SK-N-SH (cell line): Measurements from ENCODE around the gene CD300H. TPM values are rescaled to one million over a fixed set of nuclear protein-coding genes. Genes with fewer than 3 reads are reported as not detected.

Experiments
- CTCF ChIA-PET: fragments of 300-600, 350-600 bp; formaldehyde crosslinking; extraction: SDS; loops from one replicate; lab custom pipeline; 2021; lab: Yijun Ruan, JAX
- POLR2A ChIA-PET: fragments of 350-600 bp; sonication (Branson Sonifier 250); formaldehyde crosslinking; extraction: SDS; loops from one replicate; lab custom pipeline; 2020; ENCODE audit warnings: antibody characterized with exemption, inconsistent platforms; lab: Yijun Ruan, JAX
- DNase-seq: peaks from one replicate; pipeline ENCODE4 v3.0.0; 2012
- H2AFZ ChIP-seq: fragments of 200-600 bp; sonication (generic); 2 replicates; pipeline ENCODE4 v1.8.1; 2016; ENCODE audit warnings: antibody characterized with exemption, mild to moderate bottlenecking, low read depth
- H3F3A ChIP-seq: fragments of 200-600 bp; sonication (generic); replicated peaks from 2 replicates; pipeline ENCODE3; 2016; ENCODE audit warnings: antibody characterized with exemption, mild to moderate bottlenecking; ENCODE audit not compliant: insufficient read depth
- H3K27ac ChIP-seq, 2 experiments: fragments of 200-500 bp in 1 of 2; fragments of 200-600 bp in 1 of 2; sonication (Bioruptor generic) in 1 of 2; sonication (generic), shearing (Covaris generic) in 1 of 2; 2 replicates each; pipeline versions ENCODE4 v1.5.1 to v1.6.1; 2014 to 2016; ENCODE audit warnings: low read depth in 2 of 2, inconsistent platforms in 1 of 2, low read length in 1 of 2, mild to moderate bottlenecking in 1 of 2, mixed read lengths in 1 of 2
- H3K27me3 ChIP-seq: fragments of 200-600 bp; sonication (generic), shearing (Covaris generic); 2 replicates; pipeline ENCODE4 v1.6.1; 2016; ENCODE audit warnings: mixed run types; ENCODE audit not compliant: insufficient read depth
- H3K36me3 ChIP-seq, 2 experiments: fragments of 200-500 bp in 1 of 2; fragments of 200-600 bp in 1 of 2; sonication (Bioruptor generic) in 1 of 2; sonication (generic) in 1 of 2; replicated peaks in 1 of 2; 2 replicates each; pipeline versions ENCODE3 to v1.5.1; 2014 to 2016; ENCODE audit warnings: low read length in 1 of 2, mild to moderate bottlenecking in 1 of 2; ENCODE audit not compliant: insufficient read depth in 2 of 2, control insufficient read depth in 1 of 2
- H3K4me1 ChIP-seq, 2 experiments: fragments of 200-500 bp in 1 of 2; fragments of 200-600 bp in 1 of 2; sonication (Bioruptor generic) in 1 of 2; sonication (generic), shearing (Covaris generic) in 1 of 2; 2 replicates each; pipeline versions ENCODE4 v1.5.1 to v1.6.1; 2014 to 2016; ENCODE audit warnings: low read depth in 1 of 2, low read length in 1 of 2, mixed run types in 1 of 2; ENCODE audit not compliant: insufficient read depth in 2 of 2, control insufficient read depth in 1 of 2
- H3K4me2 ChIP-seq: fragments of 200-600 bp; sonication (generic), shearing (Covaris generic); 2 replicates; pipeline ENCODE4 v1.6.1; 2017; ENCODE audit warnings: mixed run types
- H3K4me3 ChIP-seq, 2 experiments: fragments of 200-500 bp in 1 of 2; fragments of 200-600 bp in 1 of 2; sonication (Bioruptor generic) in 1 of 2; sonication (generic), shearing (Covaris generic) in 1 of 2; 2 replicates each; pipeline versions ENCODE4 v1.5.1 to v1.8.1; 2014 to 2016; ENCODE audit warnings: low read depth in 2 of 2, inconsistent platforms in 1 of 2, low read length in 1 of 2, mild to moderate bottlenecking in 1 of 2, mixed read lengths in 1 of 2, moderate library complexity in 1 of 2
- H3K79me2 ChIP-seq: fragments of 200-600 bp; sonication (generic); 2 replicates; pipeline ENCODE4 v1.8.1; 2017; ENCODE audit warnings: mild to moderate bottlenecking; ENCODE audit not compliant: insufficient read depth
- H3K9ac ChIP-seq: fragments of 200-600 bp; sonication (generic); 2 replicates; pipeline ENCODE4 v1.6.1; 2017; ENCODE audit warnings: mixed run types
- H3K9me2 ChIP-seq: fragments of 200-600 bp; sonication (generic); 2 replicates; pipeline ENCODE4 v1.6.1; 2017; ENCODE audit warnings: mixed run types
- H3K9me3 ChIP-seq: fragments of 200-600 bp; sonication (generic); 2 replicates; pipeline ENCODE4 v1.6.1; 2017; ENCODE audit warnings: mixed run types, mild to moderate bottlenecking, moderate library complexity
- H4K20me1 ChIP-seq: fragments of 200-600 bp; sonication (generic); 2 replicates; pipeline ENCODE4 v1.6.1; 2017; ENCODE audit warnings: mild to moderate bottlenecking, mixed run types; ENCODE audit not compliant: insufficient read depth
- CHD2 ChIP-seq: fragments of 150-350 bp; IDR thresholded peaks from 2 replicates; pipeline ENCODE4 v1.6.1; 2018; ENCODE audit warnings: low read length; ENCODE audit not compliant: partially characterized antibody
- EP300 ChIP-seq, 2 experiments: IDR thresholded peaks; 2 replicates each; pipeline versions ENCODE4 v1.4.0 to v1.6.1; 2012; ENCODE audit warnings: borderline replicate concordance in 1 of 2, low read depth in 1 of 2, low read length in 1 of 2
- FOSL2 ChIP-seq: IDR thresholded peaks from 2 replicates; pipeline ENCODE4 v1.4.0; 2012; ENCODE audit warnings: low read depth, mild to moderate bottlenecking, moderate library complexity, borderline replicate concordance
- FOXJ3 ChIP-seq: sonication (generic); formaldehyde crosslinking; IDR thresholded peaks from 2 replicates; pipeline ENCODE4 v1.5.1; 2020; ENCODE audit warnings: mild to moderate bottlenecking, missing genetic modification reagents
- MEF2A ChIP-seq: IDR thresholded peaks from 2 replicates; pipeline ENCODE4 v1.4.0; 2012; ENCODE audit warnings: low read depth, borderline replicate concordance
- REST ChIP-seq: IDR thresholded peaks from 2 replicates; pipeline ENCODE4 v1.6.1; 2012; ENCODE audit warnings: mild to moderate bottlenecking, low read depth, low read length, moderate library complexity
- RXRA ChIP-seq: IDR thresholded peaks from 2 replicates; pipeline ENCODE4 v1.4.0; 2012; ENCODE audit warnings: low read depth, mild to moderate bottlenecking, borderline replicate concordance
- SIN3A ChIP-seq: IDR thresholded peaks from 2 replicates; pipeline ENCODE4 v1.6.1; 2012; ENCODE audit warnings: low read depth, mild to moderate bottlenecking, low read length, moderate library complexity, borderline replicate concordance
- USF1 ChIP-seq: IDR thresholded peaks from 2 replicates; pipeline ENCODE4 v1.4.0; 2012; ENCODE audit warnings: low read depth, borderline replicate concordance
- WGBS: methylation state at CpG from one replicate; pipeline ENCODE4 v1.1.6; 2017; ENCODE audit warnings: low lambda C conversion rate; 5-methylcytosine and 5-hydroxymethylcytosine counted together
- polyA plus RNA-seq, 3 experiments: library from polyadenylated mRNA; depleted of rRNA; stranded (reverse); fragments of >200 nt; gene quantifications; 2 replicates each; pipeline ENCODE4 v1.2.3, GENCODE V29; 2012
- TF ChIP-seq, protein P1 (sequence below): fragments of 200-600 bp; sonication (generic); IDR thresholded peaks from 2 replicates; pipeline ENCODE4 v1.6.1; 2017; ENCODE audit warnings: antibody characterized with exemption, mild to moderate bottlenecking, moderate library complexity

CD300H gene
- polyA plus RNA-seq, 1 of the 3 experiments (the other 2 are of a cell fraction): not detected

DNA sequence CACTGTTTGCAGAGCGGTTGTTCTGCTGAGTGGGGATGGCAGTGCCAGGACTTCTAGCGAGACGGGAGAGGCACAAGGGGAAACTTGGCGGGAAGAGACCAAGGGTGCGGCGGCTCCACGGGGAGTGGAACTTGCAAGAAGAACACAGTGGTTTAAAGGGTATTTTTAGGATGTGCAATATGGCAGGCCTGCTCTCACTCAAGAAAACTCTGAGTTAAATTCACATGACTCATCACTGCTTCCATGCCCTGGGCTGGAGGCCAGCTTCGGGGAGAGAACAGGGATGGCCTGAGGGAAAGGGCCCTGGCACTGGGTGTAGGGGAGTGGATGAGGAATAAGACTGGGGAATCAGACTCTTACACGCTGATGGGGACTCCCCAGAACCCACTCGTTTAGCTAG is 38.1 kb upstream of the CD300H start (continued):
- no peak for TF ChIP-seq CHD2
- no peak for TF ChIP-seq FOSL2

DNA sequence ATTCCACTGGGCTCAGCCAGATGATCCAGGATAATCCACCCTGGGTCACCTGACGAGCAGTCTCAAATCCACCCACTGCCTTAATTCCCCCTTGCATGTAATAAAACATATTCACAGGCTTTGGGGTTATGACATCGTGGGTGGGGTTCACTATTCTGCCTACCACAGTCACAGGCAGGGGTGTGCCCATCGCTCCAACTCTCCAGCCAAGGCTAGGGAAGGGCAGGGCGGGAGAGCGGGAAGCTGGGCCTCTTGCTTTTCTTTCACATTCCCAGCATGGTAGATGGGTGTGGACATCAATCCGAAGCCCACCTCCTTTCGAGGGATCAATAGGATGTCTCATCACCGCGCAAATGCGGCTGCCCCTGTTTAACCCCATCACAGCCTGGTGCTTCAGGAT is 37.5 kb upstream of the CD300H start:
- Histone ChIP-seq H3K36me3 (no peaks in the 10 kb centered on the region), H3K27me3 (no peaks in the 10 kb centered on the region), H3K27ac (no peak overlapping the region), H3K4me2 (no peak overlapping the region), H2AFZ (no peak overlapping the region), H4K20me1 (no peaks in the 10 kb centered on the region), H3F3A (no peaks in the 10 kb centered on the region), H3K9me2 (no peaks in the 10 kb centered on the region), H3K4me1 (peaks cover 0 to 2% of the 10 kb centered on the region in 2 experiments; a peak in 1 of 4 replicates), H3K9me3 (no peaks in the 10 kb centered on the region)
- WGBS: 50% methylated on average over 9 of the region's 10 CpGs
- POLR2A ChIA-PET: interaction anchor here (0.6 kb wide), 1 partner anchor 66 kb away, joined by 3 read pairs; no protein-coding TSS in a partner anchor
- no peak for TF ChIP-seq EP300 (IDR thresholded peaks at IDR 0.05; ENCODE audit: borderline replicate concordance in 1 of 2, low read depth in 1 of 2, low read length in 1 of 2)
- TF ChIP-seq, protein P1, sequence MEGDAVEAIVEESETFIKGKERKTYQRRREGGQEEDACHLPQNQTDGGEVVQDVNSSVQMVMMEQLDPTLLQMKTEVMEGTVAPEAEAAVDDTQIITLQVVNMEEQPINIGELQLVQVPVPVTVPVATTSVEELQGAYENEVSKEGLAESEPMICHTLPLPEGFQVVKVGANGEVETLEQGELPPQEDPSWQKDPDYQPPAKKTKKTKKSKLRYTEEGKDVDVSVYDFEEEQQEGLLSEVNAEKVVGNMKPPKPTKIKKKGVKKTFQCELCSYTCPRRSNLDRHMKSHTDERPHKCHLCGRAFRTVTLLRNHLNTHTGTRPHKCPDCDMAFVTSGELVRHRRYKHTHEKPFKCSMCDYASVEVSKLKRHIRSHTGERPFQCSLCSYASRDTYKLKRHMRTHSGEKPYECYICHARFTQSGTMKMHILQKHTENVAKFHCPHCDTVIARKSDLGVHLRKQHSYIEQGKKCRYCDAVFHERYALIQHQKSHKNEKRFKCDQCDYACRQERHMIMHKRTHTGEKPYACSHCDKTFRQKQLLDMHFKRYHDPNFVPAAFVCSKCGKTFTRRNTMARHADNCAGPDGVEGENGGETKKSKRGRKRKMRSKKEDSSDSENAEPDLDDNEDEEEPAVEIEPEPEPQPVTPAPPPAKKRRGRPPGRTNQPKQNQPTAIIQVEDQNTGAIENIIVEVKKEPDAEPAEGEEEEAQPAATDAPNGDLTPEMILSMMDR: no peak
- TF ChIP-seq, all 33 proteins: peak for 0
- no peak overlapping the region for H3K4me3 ChIP-seq
- no peak for DNase-seq
- CTCF ChIA-PET: interaction anchor here (0.8 to 4.3 kb wide), 4 partner anchors 38 to 304 kb away, joined by 3 to 28 read pairs (median 14); partner anchors contain the start of genes CD300H and GPR142
- no peak overlapping the region for H3K9ac ChIP-seq
- no peaks in the 10 kb centered on the region for H3K79me2 ChIP-seq

DNA sequence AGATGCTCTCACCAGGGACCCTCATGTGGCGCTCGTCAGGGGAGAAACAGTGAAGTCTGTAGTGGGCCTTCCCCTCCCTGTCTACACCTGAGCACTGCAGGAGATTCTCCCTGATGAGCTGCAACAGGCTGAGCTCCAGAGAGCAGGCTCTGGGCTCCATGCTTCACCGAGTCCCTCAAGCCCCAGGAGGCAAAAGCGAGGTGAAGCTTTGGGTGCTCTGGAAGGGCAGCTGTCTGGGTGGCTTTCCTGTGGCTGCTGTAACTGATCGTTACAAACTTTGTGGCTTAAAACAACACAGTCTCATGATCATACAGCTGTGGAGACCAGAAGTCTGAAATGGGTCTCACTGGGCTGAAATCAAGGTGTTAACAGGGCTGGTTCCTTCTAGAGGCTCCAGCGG is 36.9 kb upstream of the CD300H start:
- no peak for DNase-seq
- ChIA-PET POLR2A (interaction anchor here (0.6 to 0.7 kb wide), 2 partner anchors 26 to 67 kb away, joined by 3 read pairs; no protein-coding TSS in a partner anchor), CTCF (interaction anchor here (0.8 to 4.3 kb wide), 9 partner anchors 13 to 303 kb away, joined by 3 to 28 read pairs (median 10); partner anchors contain the start of genes CD300H, GPR142 and RAB37)
- Histone ChIP-seq H3K9me2 (no peaks in the 10 kb centered on the region), H3K79me2 (no peaks in the 10 kb centered on the region), H3K4me1 (peaks cover 0 to 6% of the 10 kb centered on the region in 2 experiments; a peak in 1 of 4 replicates), H3K27me3 (no peaks in the 10 kb centered on the region), H3F3A (no peaks in the 10 kb centered on the region), H3K4me3 (no peak overlapping the region), H3K4me2 (no peak overlapping the region), H3K9ac (no peak overlapping the region), H3K27ac (no peak overlapping the region), H3K9me3 (no peaks in the 10 kb centered on the region), H4K20me1 (no peaks in the 10 kb centered on the region), H3K36me3 (no peaks in the 10 kb centered on the region), H2AFZ (no peak overlapping the region)
- no peak for TF ChIP-seq RXRA
- TF ChIP-seq SIN3A: no peak
- 34% methylated on average over 6 of the region's 6 CpGs for WGBS

GRCh38 chr17:74603746-74604145 is 36.4 kb upstream of the CD300H start:
- H3F3A ChIP-seq: no peaks in the 10 kb centered on the region
- no peaks in the 10 kb centered on the region for H4K20me1 ChIP-seq
- H2AFZ ChIP-seq: no peak overlapping the region
- 23% methylated on average over 5 of the region's 5 CpGs for WGBS
- H3K4me2 ChIP-seq: no peak overlapping the region
- DNase-seq: no peak
- ChIA-PET CTCF (interaction anchor here (0.7 to 4.7 kb wide), 18 partner anchors 8 to 303 kb away, joined by 3 to 31 read pairs (median 6); partner anchors contain the start of genes CD300H, GPR142 and RAB37), POLR2A (interaction anchor here (0.7 kb wide), 1 partner anchor 26 kb away, joined by 3 read pairs; no protein-coding TSS in a partner anchor)
- H3K9me3 ChIP-seq: no peaks in the 10 kb centered on the region
- H3K9me2 ChIP-seq: no peaks in the 10 kb centered on the region
- no peaks in the 10 kb centered on the region for H3K36me3 ChIP-seq
- H3K27ac ChIP-seq: no peak overlapping the region
- TF ChIP-seq MEF2A (no peak), USF1 (no peak), FOXJ3 (CRISPR knock-in tag) (no peak), REST (no peak)
- no peaks in the 10 kb centered on the region for H3K27me3 ChIP-seq
- no peak overlapping the region for H3K4me3 ChIP-seq
- H3K9ac ChIP-seq: no peak overlapping the region
- H3K79me2 ChIP-seq: no peaks in the 10 kb centered on the region
- peaks cover 0 to 7% of the 10 kb centered on the region in 2 experiments; a peak in 1 of 4 replicates for H3K4me1 ChIP-seq
